GM19099 (cell line): ENCODE data around the gene ATXN1.

Experiments used
- POLR2A ChIP-seq: IDR thresholded peaks from 3 replicates; pipeline ENCODE4 v1.6.1; 2011; ENCODE audit warnings: low read depth; ENCODE audit not compliant: insufficient read length; ENCODE audit errors: extremely low read depth

The ATXN1 gene

GRCh38 chr6:16338577-16339264 is 422.5 kb downstream of the ATXN1 start:
- no peak for TF ChIP-seq POLR2A

- no peak for TF ChIP-seq POLR2A
Observed at GRCh38 chr6:16337295-16337975, 423.8 kb downstream of the ATXN1 start.

GRCh38 chr6:16336911-16337294 is 424.4 kb downstream of the ATXN1 start:
- TF ChIP-seq POLR2A: no peak

GRCh38 chr6:16336056-16336818 is 425.0 kb downstream of the ATXN1 start:
- no peak for TF ChIP-seq POLR2A

- no peak for TF ChIP-seq POLR2A
Observed at GRCh38 chr6:16335176-16335575, 426.1 kb downstream of the ATXN1 start.

- TF ChIP-seq POLR2A: no peak
Observed at GRCh38 chr6:16334671-16335070, 426.6 kb downstream of the ATXN1 start.

- no peak for TF ChIP-seq POLR2A
Observed at GRCh38 chr6:16333580-16333979, 427.7 kb downstream of the ATXN1 start.

- no peak for TF ChIP-seq POLR2A
Observed at GRCh38 chr6:16332175-16332542, 429.1 kb downstream of the ATXN1 start.

- no peak for TF ChIP-seq POLR2A
Observed at GRCh38 chr6:16331384-16332174, 429.7 kb downstream of the ATXN1 start.

GRCh38 chr6:16329233-16329632 is 432.0 kb downstream of the ATXN1 start:
- no peak for TF ChIP-seq POLR2A

- TF ChIP-seq POLR2A: no peak
Observed at GRCh38 chr6:16327777-16328325, 433.4 kb downstream of the ATXN1 start.

- TF ChIP-seq POLR2A: no peak
Observed at GRCh38 chr6:16326971-16327776, 434.1 kb downstream of the ATXN1 start.

- TF ChIP-seq POLR2A: no peak
Observed at GRCh38 chr6:16326531-16326930, 434.7 kb downstream of the ATXN1 start.
